ENCODE results near the gene MDFI. TPM values are rescaled to one million over a fixed set of nuclear protein-coding genes. Genes with fewer than 3 reads are reported as not detected.

The MDFI gene
- total RNA-seq, 1 experiment from 2014 or later: not detected

GRCh38 chr6:41604006-41604405, 34.3 kb upstream of the MDFI start:
- POLR2A ChIA-PET: no interaction called here
- H3K9me3 ChIP-seq: no peaks in the 10 kb centered on the region
- DNase-seq: no peak
- no peak overlapping the region for H3K4me3 ChIP-seq (ENCODE audit: low read depth, low read length)
- no peaks in the 10 kb centered on the region for H3K4me1 ChIP-seq
- H3K27ac Mint-ChIP-seq (ENCODE audit: unreplicated experiment): no peak overlapping the region
- no peaks in the 10 kb centered on the region for H3K27me3 ChIP-seq (replicated peaks; ENCODE audit: control insufficient read depth, insufficient read depth, low read length)
- H3K9me3 Mint-ChIP-seq (ENCODE audit: unreplicated experiment): no peaks in the 10 kb centered on the region
- H3K36me3 ChIP-seq (ENCODE audit: control insufficient read depth, insufficient read depth, low read length): no peaks in the 10 kb centered on the region
- TF ChIP-seq CTCF (IDR thresholded peaks at IDR 0.05; ENCODE audit: insufficient read depth in 1 of 2, low read depth in 1 of 2, low read length in 1 of 2, severe bottlenecking in 1 of 2, unreplicated experiment in 1 of 2): no peak
- peaks cover 22% of the 10 kb centered on the region for H3K4me1 Mint-ChIP-seq (ENCODE audit: low read depth, unreplicated experiment)
- intact Hi-C loops (cut with micrococcal nuclease; ENCODE audit: unreplicated experiment): loop anchor here (5.0 kb wide), 1 partner anchor 48 kb away; no protein-coding TSS in a partner anchor
- peaks cover 56% of the 10 kb centered on the region for H3K36me3 Mint-ChIP-seq (ENCODE audit: insufficient read depth, unreplicated experiment)
- H3K4me3 Mint-ChIP-seq (ENCODE audit: unreplicated experiment): no peak overlapping the region
- CTCF ChIA-PET: interaction anchor here (3.2 kb wide), 1 partner anchor 78 kb away, joined by 45 read pairs; no protein-coding TSS in a partner anchor
- H3K27me3 Mint-ChIP-seq (ENCODE audit: insufficient read depth, unreplicated experiment): no peaks in the 10 kb centered on the region
- BruUV-seq (replicated peaks): no TSS peak

DNA sequence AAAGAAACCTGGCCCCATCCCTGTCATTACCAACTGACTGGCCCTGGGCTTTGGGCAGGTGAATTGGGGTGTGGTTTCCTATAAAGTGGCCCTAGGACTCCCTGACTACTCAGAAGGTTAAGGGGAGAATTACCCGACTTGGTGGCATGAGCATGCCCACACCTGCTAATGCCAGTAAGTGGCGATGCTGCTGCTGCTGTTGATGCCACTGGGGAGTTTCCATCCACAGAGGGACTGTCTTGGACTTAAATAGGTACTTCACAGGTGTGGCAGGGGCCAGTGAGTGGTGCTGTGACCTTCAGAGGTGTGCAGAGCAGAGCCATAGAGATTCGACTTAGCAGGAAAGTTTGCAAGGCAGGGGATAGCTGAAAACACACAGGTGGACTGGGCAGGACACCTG, 32.6 kb upstream of the MDFI start:
- Mint-ChIP-seq H3K36me3 (ENCODE audit: insufficient read depth, unreplicated experiment) (peaks cover 41% of the 10 kb centered on the region), H3K27ac (ENCODE audit: unreplicated experiment) (no peak overlapping the region), H3K9me3 (ENCODE audit: unreplicated experiment) (peaks cover 5% of the 10 kb centered on the region), H3K4me1 (ENCODE audit: low read depth, unreplicated experiment) (peaks cover 27% of the 10 kb centered on the region), H3K27me3 (ENCODE audit: insufficient read depth, unreplicated experiment) (no peaks in the 10 kb centered on the region), H3K4me3 (ENCODE audit: unreplicated experiment) (no peak overlapping the region)
- Histone ChIP-seq H3K36me3 (ENCODE audit: control insufficient read depth, insufficient read depth, low read length) (no peaks in the 10 kb centered on the region), H3K9me3 (no peaks in the 10 kb centered on the region), H3K27me3 (replicated peaks; ENCODE audit: control insufficient read depth, insufficient read depth, low read length) (no peaks in the 10 kb centered on the region), H3K4me3 (ENCODE audit: low read depth, low read length) (no peak overlapping the region), H3K4me1 (no peaks in the 10 kb centered on the region)
- ChIA-PET CTCF (interaction anchor here (0.6 to 1.0 kb wide), 3 partner anchors 39 to 76 kb away, joined by 3 to 6 read pairs (median 5); no protein-coding TSS in a partner anchor), POLR2A (no interaction called here)
- peak in 1 of 2 experiments; percentile 35 for DNase-seq
- no peak for TF ChIP-seq CTCF (IDR thresholded peaks at IDR 0.05; ENCODE audit: insufficient read depth in 1 of 2, low read depth in 1 of 2, low read length in 1 of 2, severe bottlenecking in 1 of 2, unreplicated experiment in 1 of 2)
- no TSS peak for BruUV-seq (replicated peaks)
- intact Hi-C loops (cut with micrococcal nuclease; ENCODE audit: unreplicated experiment): no loop called here

GRCh38 chr6:41607036-41607435, 31.2 kb upstream of the MDFI start:
- no peak for TF ChIP-seq CTCF (IDR thresholded peaks at IDR 0.05; ENCODE audit: insufficient read depth in 1 of 2, low read depth in 1 of 2, low read length in 1 of 2, severe bottlenecking in 1 of 2, unreplicated experiment in 1 of 2)
- H3K36me3 Mint-ChIP-seq (ENCODE audit: insufficient read depth, unreplicated experiment): peaks cover 27% of the 10 kb centered on the region
- DNase-seq: no peak
- ChIA-PET CTCF (no interaction called here), POLR2A (no interaction called here)
- no peak overlapping the region for H3K4me3 Mint-ChIP-seq (ENCODE audit: unreplicated experiment)
- intact Hi-C loops (cut with micrococcal nuclease; ENCODE audit: unreplicated experiment): no loop called here
- H3K4me3 ChIP-seq (ENCODE audit: low read depth, low read length): no peak overlapping the region
- H3K27me3 ChIP-seq (replicated peaks; ENCODE audit: control insufficient read depth, insufficient read depth, low read length): no peaks in the 10 kb centered on the region
- H3K36me3 ChIP-seq (ENCODE audit: control insufficient read depth, insufficient read depth, low read length): no peaks in the 10 kb centered on the region
- BruUV-seq (replicated peaks): no TSS peak
- H3K9me3 Mint-ChIP-seq (ENCODE audit: unreplicated experiment): peaks cover 13% of the 10 kb centered on the region
- peaks cover 28% of the 10 kb centered on the region for H3K4me1 Mint-ChIP-seq (ENCODE audit: low read depth, unreplicated experiment)
- no peaks in the 10 kb centered on the region for H3K4me1 ChIP-seq
- no peak overlapping the region for H3K27ac Mint-ChIP-seq (ENCODE audit: unreplicated experiment)
- H3K9me3 ChIP-seq: no peaks in the 10 kb centered on the region
- no peaks in the 10 kb centered on the region for H3K27me3 Mint-ChIP-seq (ENCODE audit: insufficient read depth, unreplicated experiment)
